ENCODE measurements around the gene KCNC2.
"Not testable (repeated sequence)": the region's sequence is repeated elsewhere in the genome, so short reads cannot be mapped to it uniquely, and the experiment has no call there.

KCNC2 gene

DNA sequence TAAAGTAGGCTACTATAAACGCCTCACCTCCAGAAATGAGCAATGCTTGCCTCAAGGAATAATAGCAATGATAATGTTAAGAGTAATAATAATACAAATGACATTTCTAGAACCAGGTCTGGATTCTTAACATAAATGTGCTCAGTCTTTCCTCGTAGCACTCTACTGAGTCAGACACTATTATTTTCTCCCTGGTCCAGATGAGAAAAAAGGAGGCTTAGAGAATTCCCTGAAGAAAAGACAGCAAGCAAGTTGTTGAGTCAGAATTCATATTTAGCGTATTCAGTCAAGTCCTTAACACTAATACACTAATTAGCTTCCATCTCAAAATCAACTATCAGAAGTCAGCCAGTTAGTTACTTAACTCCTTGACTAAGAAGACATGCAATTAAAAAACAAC, 13.2 kb downstream of the KCNC2 start:
- no peak overlapping the region for H3K9ac ChIP-seq (ENCODE audit: low read length)
- H3K4me1 ChIP-seq (ENCODE audit: control insufficient read depth, insufficient read depth, low read length) = no peaks in the 10 kb centered on the region
- no peak overlapping the region for H3K4me3 ChIP-seq (ENCODE audit: low read length)
- H3K27me3 ChIP-seq (ENCODE audit: control insufficient read depth, insufficient read depth, low read length) = no peaks in the 10 kb centered on the region
- H3K9me3 ChIP-seq (ENCODE audit: control insufficient read depth, low read length) = no peaks in the 10 kb centered on the region
- no peaks in the 10 kb centered on the region for H3K36me3 ChIP-seq (ENCODE audit: control insufficient read depth, insufficient read depth, low read length)

DNA sequence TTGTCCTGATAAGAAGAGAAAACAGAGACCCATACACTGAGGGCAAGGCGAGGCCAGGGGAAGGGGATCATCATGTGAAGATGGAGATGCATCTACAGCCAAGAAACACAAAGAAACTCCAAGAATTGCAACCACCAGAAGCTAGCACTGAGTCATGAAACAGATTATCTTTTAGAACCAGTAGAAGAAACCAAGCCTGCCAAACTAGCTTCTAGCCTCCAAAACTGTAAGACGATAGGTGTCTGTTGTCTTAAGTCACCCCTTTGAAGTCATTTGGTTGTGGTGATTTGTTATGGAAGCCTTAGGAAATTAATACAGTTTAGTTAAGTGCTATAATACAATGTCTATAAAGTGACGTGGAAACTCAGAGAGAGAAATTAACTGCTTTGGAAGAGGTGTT, 15.4 kb downstream of the KCNC2 start:
- no peak overlapping the region for H3K4me3 ChIP-seq (ENCODE audit: low read length)

GRCh38 chr12:75192196-75192595, 17.4 kb downstream of the KCNC2 start:
- Histone ChIP-seq H3K4me1 (ENCODE audit: control insufficient read depth, insufficient read depth, low read length) (no peaks in the 10 kb centered on the region), H3K9ac (ENCODE audit: low read length) (no peak overlapping the region), H3K27me3 (ENCODE audit: control insufficient read depth, insufficient read depth, low read length) (no peaks in the 10 kb centered on the region), H3K36me3 (ENCODE audit: control insufficient read depth, insufficient read depth, low read length) (no peaks in the 10 kb centered on the region), H3K4me3 (ENCODE audit: low read length) (no peak overlapping the region), H3K9me3 (ENCODE audit: control insufficient read depth, low read length) (no peaks in the 10 kb centered on the region)

More for the DNA sequence above, 15.4 kb downstream of the KCNC2 start:
- H3K9me3 ChIP-seq (ENCODE audit: control insufficient read depth, low read length) = no peaks in the 10 kb centered on the region
- H3K27me3 ChIP-seq (ENCODE audit: control insufficient read depth, insufficient read depth, low read length) = no peaks in the 10 kb centered on the region
- no peaks in the 10 kb centered on the region for H3K4me1 ChIP-seq (ENCODE audit: control insufficient read depth, insufficient read depth, low read length)
- no peaks in the 10 kb centered on the region for H3K36me3 ChIP-seq (ENCODE audit: control insufficient read depth, insufficient read depth, low read length)
- no peak overlapping the region for H3K9ac ChIP-seq (ENCODE audit: low read length)

DNA sequence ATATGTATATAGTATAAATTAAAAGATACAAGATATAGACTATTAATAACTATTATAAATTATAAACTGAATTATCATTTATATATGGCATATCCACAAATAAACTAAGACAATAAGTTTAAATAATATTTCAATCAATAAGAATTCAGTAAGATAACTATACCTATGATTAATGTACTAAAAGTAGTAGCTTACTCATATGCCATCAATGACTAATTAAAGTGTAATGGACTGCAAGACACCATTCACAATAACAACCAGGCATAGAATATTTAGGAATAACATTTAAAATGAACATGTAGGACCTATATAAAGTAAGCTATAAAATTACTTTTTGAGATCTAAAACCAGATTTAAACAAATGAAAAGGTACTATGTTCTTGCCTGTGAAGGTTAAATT, 18.8 kb downstream of the KCNC2 start:
- H3K9me3 ChIP-seq (ENCODE audit: control insufficient read depth, low read length) = no peaks in the 10 kb centered on the region
- H3K4me3 ChIP-seq (ENCODE audit: low read length) = no peak overlapping the region
- H3K36me3 ChIP-seq (ENCODE audit: control insufficient read depth, insufficient read depth, low read length) = no peaks in the 10 kb centered on the region
- H3K9ac ChIP-seq (ENCODE audit: low read length) = no peak overlapping the region
- H3K4me1 ChIP-seq (ENCODE audit: control insufficient read depth, insufficient read depth, low read length) = no peaks in the 10 kb centered on the region
- H3K27me3 ChIP-seq (ENCODE audit: control insufficient read depth, insufficient read depth, low read length) = no peaks in the 10 kb centered on the region

GRCh38 chr12:75185881-75186280, 23.8 kb downstream of the KCNC2 start:
- H3K9ac ChIP-seq (ENCODE audit: low read length); H3K27me3 ChIP-seq (ENCODE audit: control insufficient read depth, insufficient read depth, low read length); H3K4me3 ChIP-seq (ENCODE audit: low read length); H3K36me3 ChIP-seq (ENCODE audit: control insufficient read depth, insufficient read depth, low read length); H3K4me1 ChIP-seq (ENCODE audit: control insufficient read depth, insufficient read depth, low read length); H3K9me3 ChIP-seq (ENCODE audit: control insufficient read depth, low read length): not testable (repeated sequence)

GRCh38 chr12:75184516-75184915, 25.1 kb downstream of the KCNC2 start:
- H3K9ac ChIP-seq (ENCODE audit: low read length) = no peak overlapping the region
- no peaks in the 10 kb centered on the region for H3K36me3 ChIP-seq (ENCODE audit: control insufficient read depth, insufficient read depth, low read length)
- no peaks in the 10 kb centered on the region for H3K27me3 ChIP-seq (ENCODE audit: control insufficient read depth, insufficient read depth, low read length)
- no peaks in the 10 kb centered on the region for H3K4me1 ChIP-seq (ENCODE audit: control insufficient read depth, insufficient read depth, low read length)
- H3K4me3 ChIP-seq (ENCODE audit: low read length) = no peak overlapping the region
- no peaks in the 10 kb centered on the region for H3K9me3 ChIP-seq (ENCODE audit: control insufficient read depth, low read length)

GRCh38 chr12:75183967-75184366, 25.7 kb downstream of the KCNC2 start:
- H3K36me3 ChIP-seq (ENCODE audit: control insufficient read depth, insufficient read depth, low read length) = no peaks in the 10 kb centered on the region
- H3K9me3 ChIP-seq (ENCODE audit: control insufficient read depth, low read length) = no peaks in the 10 kb centered on the region
- no peak overlapping the region for H3K4me3 ChIP-seq (ENCODE audit: low read length)
- no peaks in the 10 kb centered on the region for H3K27me3 ChIP-seq (ENCODE audit: control insufficient read depth, insufficient read depth, low read length)
- no peaks in the 10 kb centered on the region for H3K4me1 ChIP-seq (ENCODE audit: control insufficient read depth, insufficient read depth, low read length)
- no peak overlapping the region for H3K9ac ChIP-seq (ENCODE audit: low read length)

DNA sequence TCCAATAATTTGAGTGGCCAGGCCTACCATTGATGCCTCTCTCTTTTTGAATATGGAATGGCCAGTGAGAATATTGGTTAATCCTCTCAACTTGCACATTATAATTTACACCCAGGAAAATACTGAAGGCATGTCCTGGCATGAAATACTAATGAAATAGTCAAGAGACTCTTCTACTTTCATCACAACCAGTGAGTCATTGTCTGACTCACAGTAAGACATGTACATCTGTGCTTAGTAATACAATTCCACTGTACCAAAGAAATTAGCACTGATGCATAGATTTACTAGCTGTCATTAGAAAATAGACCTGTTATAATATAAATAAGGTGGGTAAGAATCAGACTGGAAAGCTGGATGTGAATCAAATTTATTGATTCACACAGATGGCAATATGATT, 31.6 kb downstream of the KCNC2 start:
- Histone ChIP-seq H3K4me3 (ENCODE audit: low read length) (no peak overlapping the region), H3K9me3 (ENCODE audit: control insufficient read depth, low read length) (no peaks in the 10 kb centered on the region), H3K4me1 (ENCODE audit: control insufficient read depth, insufficient read depth, low read length) (no peaks in the 10 kb centered on the region), H3K9ac (ENCODE audit: low read length) (no peak overlapping the region), H3K36me3 (ENCODE audit: control insufficient read depth, insufficient read depth, low read length) (no peaks in the 10 kb centered on the region), H3K27me3 (ENCODE audit: control insufficient read depth, insufficient read depth, low read length) (no peaks in the 10 kb centered on the region)

- H3K9me3 ChIP-seq (ENCODE audit: control insufficient read depth, low read length) = no peaks in the 10 kb centered on the region
- H3K9ac ChIP-seq (ENCODE audit: low read length) = no peak overlapping the region
- H3K27me3 ChIP-seq (ENCODE audit: control insufficient read depth, insufficient read depth, low read length) = no peaks in the 10 kb centered on the region
- H3K4me3 ChIP-seq (ENCODE audit: low read length) = no peak overlapping the region
- peaks cover 5% of the 10 kb centered on the region for H3K4me1 ChIP-seq (ENCODE audit: control insufficient read depth, insufficient read depth, low read length)
- no peaks in the 10 kb centered on the region for H3K36me3 ChIP-seq (ENCODE audit: control insufficient read depth, insufficient read depth, low read length)
Measured at GRCh38 chr12:75172611-75173010, 37.0 kb downstream of the KCNC2 start.

DNA sequence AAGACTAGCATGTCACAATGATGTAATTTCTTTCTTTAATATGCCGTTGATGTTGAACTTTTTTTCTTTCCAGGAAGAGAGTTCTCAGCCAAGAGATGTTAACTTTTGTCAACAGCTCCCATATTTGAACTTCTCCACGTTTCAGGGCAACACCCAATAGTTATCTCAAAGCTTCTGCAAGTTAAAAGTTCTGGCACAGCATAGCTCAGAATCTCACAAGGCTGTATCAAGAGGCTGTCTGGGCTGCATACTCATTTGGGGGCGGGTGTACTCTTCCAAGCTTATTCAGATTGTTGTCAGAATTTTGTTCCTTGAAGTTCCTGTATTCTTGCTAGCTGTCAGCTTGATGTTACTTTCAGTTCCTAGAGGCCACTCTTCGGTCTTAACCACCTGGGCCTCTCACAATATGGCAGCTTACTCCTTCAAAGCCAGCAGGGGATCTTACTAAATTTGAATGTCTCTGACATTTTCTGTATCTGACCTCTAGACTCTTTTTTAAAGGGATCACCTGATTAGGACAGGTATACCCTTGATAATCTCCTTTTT, 38.9 kb downstream of the KCNC2 start:
- Histone ChIP-seq H3K9me3 (ENCODE audit: control insufficient read depth, low read length) (no peaks in the 10 kb centered on the region), H3K4me3 (ENCODE audit: low read length) (no peak overlapping the region), H3K9ac (ENCODE audit: low read length) (no peak overlapping the region), H3K36me3 (ENCODE audit: control insufficient read depth, insufficient read depth, low read length) (no peaks in the 10 kb centered on the region), H3K4me1 (ENCODE audit: control insufficient read depth, insufficient read depth, low read length) (peaks cover 5% of the 10 kb centered on the region), H3K27me3 (ENCODE audit: control insufficient read depth, insufficient read depth, low read length) (no peaks in the 10 kb centered on the region)

- Histone ChIP-seq H3K4me1 (ENCODE audit: control insufficient read depth, insufficient read depth, low read length) (no peaks in the 10 kb centered on the region), H3K4me3 (ENCODE audit: low read length) (no peak overlapping the region), H3K36me3 (ENCODE audit: control insufficient read depth, insufficient read depth, low read length) (no peaks in the 10 kb centered on the region)
Measured at GRCh38 chr12:75162845-75163244, 46.8 kb downstream of the KCNC2 start.

DNA sequence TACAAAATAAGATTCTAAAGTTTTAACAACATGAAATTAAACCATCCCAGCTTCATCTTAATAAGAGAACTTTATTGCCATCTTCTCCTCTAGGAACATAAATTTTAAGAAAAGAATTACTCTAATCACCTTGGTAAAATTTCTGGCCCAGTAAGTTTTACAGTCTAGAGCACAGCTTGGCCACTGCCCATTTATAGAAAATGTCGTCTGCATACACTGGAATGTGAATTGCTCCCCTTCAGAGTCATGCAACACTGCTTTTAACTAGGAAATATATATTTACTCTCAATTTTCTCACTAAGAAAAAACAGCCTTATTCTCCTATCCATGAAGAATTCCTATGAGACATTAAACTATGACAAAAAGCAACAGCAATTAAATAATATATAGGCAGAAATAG, 48.2 kb downstream of the KCNC2 start:
- no peaks in the 10 kb centered on the region for H3K4me1 ChIP-seq (ENCODE audit: control insufficient read depth, insufficient read depth, low read length)

More at GRCh38 chr12:75162845-75163244, 46.8 kb downstream of the KCNC2 start:
- Histone ChIP-seq H3K27me3 (ENCODE audit: control insufficient read depth, insufficient read depth, low read length) (no peaks in the 10 kb centered on the region), H3K9ac (ENCODE audit: low read length) (no peak overlapping the region), H3K9me3 (ENCODE audit: control insufficient read depth, low read length) (no peaks in the 10 kb centered on the region)

DNA sequence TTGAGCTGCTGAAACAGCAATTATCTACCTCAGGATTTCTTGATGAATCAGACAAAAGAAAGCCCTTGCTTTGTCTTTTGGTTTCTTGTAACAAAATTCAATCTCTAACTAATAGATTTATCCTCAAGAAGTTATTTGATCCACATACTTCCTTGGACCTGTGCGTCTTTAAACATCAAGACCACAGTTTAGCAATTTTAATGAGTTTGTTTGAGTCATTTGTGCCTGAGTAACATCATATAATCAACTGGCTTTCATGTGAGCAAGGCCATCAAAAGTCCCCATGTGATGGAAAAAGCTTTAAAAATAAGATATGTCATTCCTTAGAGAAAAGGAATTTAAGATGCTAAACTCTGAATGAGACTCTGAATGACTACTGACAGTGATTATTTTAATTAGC, 52.3 kb downstream of the KCNC2 start:
- H3K9ac ChIP-seq (ENCODE audit: low read length) = no peak overlapping the region
- H3K4me1 ChIP-seq (ENCODE audit: control insufficient read depth, insufficient read depth, low read length) = peaks cover 6% of the 10 kb centered on the region
- H3K9me3 ChIP-seq (ENCODE audit: control insufficient read depth, low read length) = no peaks in the 10 kb centered on the region
- no peaks in the 10 kb centered on the region for H3K36me3 ChIP-seq (ENCODE audit: control insufficient read depth, insufficient read depth, low read length)
- no peak overlapping the region for H3K4me3 ChIP-seq (ENCODE audit: low read length)
- no peaks in the 10 kb centered on the region for H3K27me3 ChIP-seq (ENCODE audit: control insufficient read depth, insufficient read depth, low read length)

More for the DNA sequence above, 48.2 kb downstream of the KCNC2 start:
- Histone ChIP-seq H3K9me3 (ENCODE audit: control insufficient read depth, low read length) (no peaks in the 10 kb centered on the region), H3K27me3 (ENCODE audit: control insufficient read depth, insufficient read depth, low read length) (no peaks in the 10 kb centered on the region), H3K36me3 (ENCODE audit: control insufficient read depth, insufficient read depth, low read length) (no peaks in the 10 kb centered on the region), H3K9ac (ENCODE audit: low read length) (no peak overlapping the region), H3K4me3 (ENCODE audit: low read length) (no peak overlapping the region)
